NCI-H187 treated with DMSO at 0.1 percent for 48 hours (cell line): ENCODE data around the gene POLA2.

Experiments used
- DNase-seq: peaks from one replicate; lab custom pipeline; 2025; lab: John Stamatoyannopoulos, UW

The POLA2 gene

DNA sequence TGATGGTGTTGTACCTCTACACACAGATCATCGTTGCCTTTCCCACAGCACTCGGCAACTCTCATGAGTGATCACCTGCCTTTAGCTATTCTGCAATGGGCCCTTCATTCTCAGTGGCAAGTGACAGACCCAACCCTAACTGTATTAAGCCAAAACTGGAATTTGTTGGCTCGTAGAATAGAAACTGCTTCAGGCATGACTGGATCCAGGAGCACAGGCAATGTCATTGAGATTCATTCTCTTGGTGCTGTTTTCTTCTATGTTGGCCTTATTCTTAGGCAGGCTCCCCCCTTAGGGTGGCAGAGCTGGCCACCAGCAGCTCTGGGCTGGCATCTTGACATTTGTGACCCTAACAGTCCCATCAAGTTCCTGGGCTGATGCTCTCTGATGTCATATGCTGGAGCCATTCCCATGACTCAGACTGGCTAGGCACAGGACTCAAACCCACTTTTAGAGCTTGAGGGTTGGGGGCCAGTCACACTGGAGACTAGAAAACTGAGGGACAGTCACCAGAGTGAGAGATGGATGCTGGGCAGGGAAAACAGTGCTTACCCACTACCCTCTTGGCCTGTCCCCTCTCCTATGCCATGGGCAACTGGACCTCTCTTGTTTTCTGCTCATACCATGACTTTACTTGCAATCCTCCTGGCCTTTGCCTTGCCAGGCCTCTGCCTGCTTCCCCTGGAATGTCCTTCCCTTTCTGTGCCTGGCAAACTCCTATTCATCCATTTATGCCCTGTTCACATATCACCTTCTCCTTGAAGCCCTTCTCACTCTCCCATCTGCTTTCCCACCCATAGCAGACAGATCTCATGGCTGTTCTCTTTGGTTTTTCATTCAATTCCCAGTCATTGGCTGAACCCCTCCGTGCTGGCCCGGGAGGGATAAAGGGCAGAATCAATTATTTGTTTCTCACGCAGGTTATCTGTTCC lies 45.8 kb downstream of the POLA2 start:
- DNase-seq = no peak

DNA sequence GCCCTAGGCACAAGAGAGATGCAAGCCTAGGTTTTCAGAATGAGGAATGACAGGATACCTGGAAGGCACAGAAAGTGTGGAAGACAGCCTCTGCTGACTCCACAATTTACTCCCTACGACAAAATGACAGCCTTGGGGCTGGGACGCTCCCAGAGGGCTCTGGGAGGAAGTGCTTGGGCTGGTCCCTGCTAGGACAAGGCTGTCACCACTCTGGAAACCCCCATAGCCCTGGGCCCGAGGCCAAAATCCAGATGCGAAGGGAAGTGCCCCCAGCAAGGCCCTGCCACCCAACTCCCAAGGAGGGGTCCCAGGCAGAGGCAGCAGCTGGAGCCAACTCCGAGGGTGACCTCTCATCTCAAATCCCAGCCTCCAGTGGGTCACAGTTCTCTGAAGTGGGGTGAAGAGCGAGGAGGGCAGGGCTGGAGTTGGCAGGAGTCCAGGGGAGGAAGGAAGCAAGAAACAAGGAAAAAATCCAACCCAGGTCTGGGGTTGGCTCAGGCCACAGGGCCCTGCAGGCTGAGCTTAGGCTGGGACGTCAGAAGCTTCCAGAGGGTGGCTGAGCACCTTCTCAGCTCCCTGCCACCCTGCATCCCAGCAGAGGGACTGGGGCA lies 46.6 kb downstream of the POLA2 start:
- DNase-seq = no peak

DNA sequence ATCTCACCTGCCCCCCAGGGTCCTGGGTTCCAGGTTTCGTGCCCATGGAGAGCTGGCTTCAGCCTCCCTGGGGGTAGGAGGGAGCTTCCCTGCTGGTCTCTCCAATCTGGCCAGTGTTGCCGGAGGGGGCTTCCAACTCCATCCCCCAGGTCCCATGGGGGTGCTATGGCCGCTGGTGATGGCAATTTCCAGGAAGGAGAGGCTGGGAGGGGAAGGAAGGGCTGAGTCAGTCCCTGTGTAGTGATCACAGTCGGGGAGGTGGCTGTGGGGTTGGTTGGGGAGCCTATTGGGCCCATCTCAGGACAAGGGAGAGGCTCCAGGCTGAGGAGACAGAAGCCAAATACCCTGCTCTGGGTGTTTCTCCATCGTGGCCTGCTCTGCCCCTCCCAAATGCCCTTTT lies 47.2 kb downstream of the POLA2 start:
- DNase-seq = no peak

DNA sequence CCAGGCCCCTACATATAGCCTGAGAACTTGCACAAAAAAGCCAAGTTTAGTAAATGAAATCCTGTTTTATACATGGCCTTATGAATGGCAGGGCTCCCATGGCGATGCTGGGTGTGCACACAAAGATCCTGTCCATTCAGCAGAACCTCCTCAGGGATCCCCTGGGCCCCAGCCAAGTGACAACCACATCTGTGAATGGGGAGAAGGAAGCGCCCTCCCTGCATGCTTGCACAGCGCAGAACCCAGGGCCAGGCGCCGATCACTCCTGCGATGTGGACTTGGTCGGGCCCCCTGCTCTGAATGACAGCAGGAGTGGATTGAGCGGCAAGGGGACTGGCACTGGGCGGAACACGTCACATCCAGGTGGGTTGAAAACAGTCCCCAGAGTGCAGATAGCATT lies 48.5 kb downstream of the POLA2 start:
- no peak for DNase-seq

DNA sequence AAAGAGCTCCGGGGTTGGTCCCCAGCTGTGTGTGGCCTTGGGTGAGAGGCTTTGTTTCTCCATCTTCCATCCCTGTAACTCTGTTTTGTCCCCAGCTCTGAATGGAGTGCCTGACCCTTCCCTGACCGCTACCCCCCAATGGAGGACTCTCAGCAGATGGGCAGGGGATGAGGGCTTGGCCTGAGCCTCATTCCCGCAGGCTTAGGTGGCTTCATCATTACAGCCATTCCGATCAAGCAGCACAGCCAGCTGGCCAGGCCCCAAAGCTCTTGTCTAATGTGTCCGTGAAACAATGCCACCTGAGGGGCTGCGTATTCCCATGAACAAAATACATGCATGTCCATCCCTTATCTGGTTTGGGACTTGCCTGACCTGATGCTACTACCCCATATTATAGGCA lies 49.0 kb downstream of the POLA2 start:
- no peak for DNase-seq

DNA sequence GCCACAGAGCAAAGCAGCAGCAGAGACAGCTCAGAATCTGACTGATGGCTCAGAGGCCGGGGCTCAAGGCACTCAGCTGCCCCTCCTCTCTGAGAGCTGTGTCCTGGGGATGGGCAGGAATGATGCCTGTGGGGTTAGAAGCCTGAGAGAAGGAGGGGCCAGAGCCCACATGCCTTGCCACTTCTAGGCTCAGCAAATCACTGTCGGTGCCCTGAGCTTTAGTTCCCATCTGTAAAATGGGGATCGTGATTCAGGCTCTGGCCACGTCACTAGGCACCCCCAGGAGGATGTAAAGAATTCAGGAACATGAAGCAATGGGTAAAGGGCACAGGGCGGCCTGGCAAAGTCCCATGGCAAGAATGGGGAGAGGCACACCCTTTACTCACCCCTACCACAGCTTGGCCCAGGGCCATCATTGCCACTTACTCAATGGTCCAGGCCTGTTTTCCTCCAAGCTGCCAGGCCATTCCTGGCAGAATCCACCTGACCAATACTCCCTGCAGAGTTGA lies 49.5 kb downstream of the POLA2 start:
- DNase-seq = no peak

DNA sequence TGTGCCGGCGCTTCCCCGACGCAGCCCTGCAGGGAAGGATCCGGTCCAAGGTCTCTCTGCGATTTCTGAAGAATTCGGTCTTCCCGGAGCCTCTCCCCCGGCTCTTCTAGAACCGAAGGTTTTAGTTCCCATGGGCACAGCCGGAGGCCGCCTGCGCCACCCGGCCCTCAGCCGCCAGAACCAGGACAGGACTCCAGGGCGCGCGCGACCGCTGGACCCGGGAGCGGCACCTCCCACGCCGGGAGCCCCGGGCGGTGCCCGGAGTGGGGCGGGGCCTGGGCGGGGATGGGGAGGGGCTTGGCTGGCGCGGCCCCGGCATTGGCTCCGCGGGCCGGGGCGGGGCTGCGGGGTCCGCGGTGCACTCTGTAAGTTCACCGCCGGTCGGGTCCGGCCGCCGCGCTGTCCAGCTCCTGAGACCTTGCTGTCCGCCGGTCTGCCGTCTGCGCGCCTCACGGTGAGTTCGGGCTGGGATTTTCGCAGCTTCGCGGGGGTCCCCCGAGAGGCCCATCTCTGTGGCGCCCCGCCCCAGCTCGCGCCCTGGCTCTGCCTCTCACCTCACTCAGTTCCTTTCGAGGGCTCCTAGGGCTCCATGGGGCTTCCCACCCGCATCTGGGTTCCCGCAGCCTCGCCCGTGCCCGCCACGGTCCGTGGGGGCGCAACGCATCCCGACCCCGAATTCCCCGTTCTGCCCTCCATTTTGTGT lies 52.9 kb downstream of the POLA2 start, which contains the start of gene CDC42EP2:
CDC42EP2 (plus strand) TSS at position 366 of the 703 bp plus-strand sequence. CDS start 6,033 bp downstream, outside the sequence.
- no peak for DNase-seq

DNA sequence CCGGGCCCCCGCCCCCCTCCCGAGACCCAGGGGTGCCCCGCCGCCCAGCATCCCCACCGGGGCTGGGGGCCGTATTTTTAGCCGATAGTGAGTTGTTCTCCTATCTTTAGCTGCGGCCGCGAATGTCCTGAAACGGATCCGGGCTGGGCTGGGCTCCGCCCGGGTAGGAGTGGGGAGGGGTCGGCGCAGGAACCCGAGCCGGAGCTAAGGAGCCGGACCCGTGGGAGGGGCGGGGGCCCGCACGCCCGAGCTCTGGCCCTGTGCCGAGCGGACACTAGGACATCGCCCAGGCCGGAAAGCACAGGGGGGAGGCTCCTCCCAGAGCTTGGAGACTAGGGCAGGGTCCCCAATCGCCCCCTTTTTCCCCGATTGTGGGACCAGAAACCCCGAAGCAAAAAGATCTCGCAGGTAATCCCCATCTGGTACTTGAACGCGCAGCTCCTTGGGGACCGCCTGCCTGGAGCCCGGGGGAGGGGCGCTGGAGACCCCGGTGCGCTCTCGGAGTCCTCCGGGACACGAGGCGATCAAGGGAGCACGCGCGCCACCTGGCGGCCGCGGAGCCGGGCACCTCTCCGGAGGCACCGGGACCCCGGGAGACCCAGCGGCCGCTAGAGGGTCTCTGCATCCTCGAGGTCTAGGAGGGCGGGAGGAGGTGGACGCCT lies 53.6 kb downstream of the POLA2 start:
- DNase-seq = no peak

DNA sequence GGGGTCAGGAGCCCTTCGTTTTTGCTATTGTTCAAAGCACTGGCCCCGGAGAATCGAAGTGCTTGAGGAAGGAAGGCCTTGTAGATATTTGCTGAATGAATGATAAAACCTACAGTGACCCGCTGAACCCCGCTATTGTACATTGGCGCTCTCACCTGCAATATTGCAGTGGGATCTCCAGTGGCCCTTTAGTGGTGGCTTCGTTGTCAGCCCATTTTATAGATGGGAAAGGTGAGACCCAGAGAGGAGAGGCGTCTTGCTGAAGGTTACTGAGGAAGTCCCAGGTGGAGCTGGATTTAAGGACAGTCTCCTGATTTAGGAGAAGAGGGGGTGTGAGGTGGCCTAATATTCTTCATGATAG lies 54.1 kb downstream of the POLA2 start:
- no peak for DNase-seq

DNA sequence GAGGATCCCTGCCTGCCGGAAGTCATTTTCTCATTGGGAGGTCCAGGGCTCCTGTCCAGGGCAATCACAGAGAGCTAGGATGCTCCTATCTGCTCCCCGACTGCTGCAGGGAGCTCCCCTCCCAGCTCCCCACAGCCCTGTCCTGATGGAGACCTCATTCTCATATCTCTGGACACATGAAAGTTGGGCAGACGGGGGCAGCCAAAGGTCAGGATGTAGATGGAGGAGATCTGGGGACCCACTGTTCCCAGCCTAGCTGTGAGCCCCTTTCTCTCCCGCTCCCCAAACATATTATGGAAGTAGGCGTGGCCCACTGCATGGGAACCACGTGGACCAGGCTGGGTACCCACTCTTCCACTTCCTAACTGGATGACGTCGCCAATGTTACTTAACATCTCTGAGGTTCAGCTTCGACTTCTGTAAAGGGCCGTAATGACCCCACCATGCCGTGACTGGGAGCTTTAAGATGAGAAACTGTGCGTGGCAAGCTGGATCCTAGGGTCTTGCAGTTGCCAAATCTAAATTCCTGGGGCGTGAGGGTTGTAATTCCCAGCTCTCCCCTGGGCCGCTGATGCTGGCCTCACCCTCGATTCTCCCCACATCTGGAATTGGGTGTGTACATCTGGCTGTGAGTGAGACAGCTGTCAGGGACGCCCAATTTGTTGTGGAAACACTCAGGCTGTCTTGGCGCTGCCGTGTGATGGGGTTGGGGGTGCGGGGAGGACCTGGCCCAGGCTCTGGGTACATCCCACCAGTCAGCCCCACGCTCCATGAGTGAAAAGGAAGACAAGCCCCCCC lies 54.7 kb downstream of the POLA2 start:
- no peak for DNase-seq

DNA sequence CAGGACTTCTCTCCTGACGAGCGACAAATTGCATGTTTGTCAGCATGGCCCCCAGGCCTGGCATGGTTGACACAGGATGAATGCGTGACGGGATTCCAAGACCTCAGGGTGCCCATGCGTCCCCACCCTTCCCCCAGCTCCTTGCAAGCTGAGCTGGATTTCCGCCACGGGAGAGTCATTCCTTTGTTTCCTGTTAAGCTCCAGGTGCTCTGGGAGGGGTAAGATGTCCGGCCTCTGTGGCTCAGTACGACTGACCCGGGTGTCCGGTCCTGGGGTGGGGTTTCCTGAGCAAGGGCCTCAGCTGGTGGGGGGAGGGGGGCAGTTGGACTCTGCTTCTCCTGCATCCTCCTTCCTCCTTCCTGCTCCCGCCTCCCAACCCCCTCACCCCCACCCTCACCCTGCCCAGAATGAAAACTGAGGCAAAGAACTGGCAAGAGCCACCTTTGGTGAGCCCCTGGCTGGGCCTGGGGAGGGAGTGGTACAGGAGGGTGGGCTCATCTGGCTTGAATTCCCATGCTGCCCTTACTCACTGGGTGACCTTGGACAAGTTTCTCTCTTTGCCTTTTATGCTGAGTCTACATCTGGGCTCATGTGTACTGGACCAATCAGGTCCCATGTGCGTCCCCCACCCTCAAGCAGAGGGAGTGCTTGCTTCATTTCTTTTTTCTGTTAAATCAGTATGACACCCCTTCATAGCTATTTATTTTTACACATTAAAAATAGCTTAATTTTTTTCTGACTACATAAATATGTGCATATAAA lies 55.4 kb downstream of the POLA2 start:
- no peak for DNase-seq

DNA sequence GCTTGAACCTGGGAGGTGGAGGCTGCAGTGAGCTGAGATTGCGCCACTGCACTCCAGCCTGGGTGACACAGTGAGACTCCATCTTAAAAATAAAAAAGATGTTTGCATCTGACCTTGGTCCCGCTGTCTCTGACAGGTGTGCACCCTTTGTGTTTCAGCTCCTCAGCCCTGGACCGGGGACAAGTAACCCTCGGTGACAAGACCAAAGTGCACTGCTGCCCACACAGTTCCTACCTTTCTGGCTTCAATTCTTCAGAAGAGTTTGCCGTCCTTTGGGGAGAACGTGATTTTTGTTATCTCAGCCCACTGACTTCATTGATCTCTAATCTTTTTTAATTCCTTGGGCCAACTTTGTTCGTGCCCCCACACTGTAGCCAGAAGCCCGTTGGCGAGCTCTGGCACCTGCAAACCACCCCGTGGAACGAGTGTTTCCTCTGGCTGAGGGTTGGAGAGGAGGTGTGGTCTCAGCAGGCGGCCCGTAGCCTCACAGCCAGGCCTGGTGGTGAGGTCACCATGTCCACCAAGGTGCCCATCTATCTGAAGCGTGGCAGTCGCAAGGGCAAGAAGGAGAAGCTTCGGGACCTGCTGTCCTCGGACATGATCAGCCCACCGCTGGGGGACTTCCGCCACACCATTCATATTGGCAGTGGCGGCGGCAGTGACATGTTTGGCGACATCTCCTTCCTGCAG lies 58.8 kb downstream of the POLA2 start:
- no peak for DNase-seq

DNA sequence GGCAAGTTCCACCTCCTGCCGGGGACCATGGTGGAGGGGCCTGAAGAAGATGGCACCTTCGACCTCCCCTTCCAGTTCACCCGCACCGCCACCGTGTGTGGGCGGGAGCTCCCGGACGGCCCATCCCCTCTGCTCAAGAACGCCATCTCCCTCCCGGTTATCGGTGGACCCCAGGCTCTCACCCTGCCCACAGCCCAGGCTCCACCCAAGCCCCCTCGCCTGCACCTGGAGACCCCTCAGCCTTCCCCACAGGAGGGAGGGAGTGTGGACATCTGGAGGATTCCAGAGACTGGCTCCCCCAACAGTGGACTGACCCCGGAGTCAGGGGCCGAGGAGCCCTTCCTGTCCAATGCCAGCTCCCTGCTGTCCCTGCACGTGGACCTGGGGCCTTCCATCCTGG lies 59.3 kb downstream of the POLA2 start:
- DNase-seq = no peak

DNA sequence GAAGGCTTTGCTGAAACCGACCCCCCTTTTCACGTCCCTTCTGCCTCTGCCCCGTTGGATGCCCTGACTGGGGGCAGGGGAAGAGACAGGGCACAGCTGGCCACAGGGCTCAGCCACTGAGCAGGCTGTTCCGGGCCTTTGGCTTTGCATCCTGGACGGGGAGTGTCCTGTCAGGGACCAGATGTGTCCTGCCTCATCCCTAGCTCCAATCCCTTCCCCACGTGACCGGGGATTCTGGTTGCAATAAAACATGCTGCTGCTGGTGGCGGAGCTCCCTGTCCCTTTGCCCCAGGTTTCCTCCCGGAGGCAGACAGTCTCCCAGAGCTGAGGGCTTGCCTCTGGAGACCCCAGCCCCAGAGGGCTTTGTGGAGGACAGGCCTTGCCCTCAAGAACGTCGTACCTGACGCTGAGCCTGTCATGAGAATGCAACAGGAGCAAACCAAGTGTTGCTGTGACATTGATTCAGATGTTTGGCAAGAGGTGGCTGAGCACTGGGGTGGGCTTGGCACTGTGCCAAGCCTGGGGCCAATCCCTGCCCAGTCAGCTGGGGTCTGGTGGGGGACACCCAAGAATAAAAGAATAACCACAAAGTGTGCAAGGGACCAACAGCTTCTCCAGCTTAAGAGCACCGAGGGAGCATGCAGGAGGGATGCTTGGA lies 60.2 kb downstream of the POLA2 start:
- DNase-seq = no peak

DNA sequence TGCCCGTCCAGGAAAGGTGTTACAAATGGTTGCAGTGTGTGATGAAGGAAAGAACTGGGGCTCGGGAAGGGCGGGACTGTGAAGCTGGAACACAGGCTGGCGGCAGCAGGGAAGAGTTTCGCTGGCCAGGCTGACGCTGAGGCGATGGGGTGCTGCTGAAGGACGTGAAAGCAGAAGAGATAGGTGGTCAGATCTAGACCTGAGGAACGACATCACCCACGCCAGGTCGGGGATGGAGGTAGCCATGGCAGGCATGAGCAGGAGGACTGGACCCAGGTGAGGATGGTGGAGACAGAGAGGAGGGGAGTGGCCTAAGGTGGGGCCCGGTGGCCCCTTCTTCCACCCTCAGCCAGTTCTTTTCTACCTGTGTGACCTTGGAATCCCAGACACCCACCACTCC lies 62.1 kb downstream of the POLA2 start:
- DNase-seq = no peak

DNA sequence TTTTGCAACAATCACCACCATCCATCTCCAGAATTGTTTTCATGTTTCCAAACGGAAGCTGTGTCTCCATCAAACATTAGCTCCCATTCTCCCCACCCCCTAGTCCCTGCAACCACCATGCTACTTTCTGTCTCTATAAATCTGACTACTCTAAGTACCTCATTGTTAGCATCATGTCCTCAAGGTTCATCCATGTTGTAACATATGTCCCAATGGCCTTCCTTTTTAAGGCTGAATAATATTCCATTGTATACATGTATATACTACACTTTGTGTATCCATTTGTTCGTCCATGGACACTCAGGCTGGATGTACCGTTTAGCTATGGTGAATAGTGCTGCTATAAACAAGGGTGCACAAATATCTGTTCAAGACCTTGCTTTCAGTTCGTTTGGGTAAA lies 63.7 kb downstream of the POLA2 start:
- DNase-seq = no peak

DNA sequence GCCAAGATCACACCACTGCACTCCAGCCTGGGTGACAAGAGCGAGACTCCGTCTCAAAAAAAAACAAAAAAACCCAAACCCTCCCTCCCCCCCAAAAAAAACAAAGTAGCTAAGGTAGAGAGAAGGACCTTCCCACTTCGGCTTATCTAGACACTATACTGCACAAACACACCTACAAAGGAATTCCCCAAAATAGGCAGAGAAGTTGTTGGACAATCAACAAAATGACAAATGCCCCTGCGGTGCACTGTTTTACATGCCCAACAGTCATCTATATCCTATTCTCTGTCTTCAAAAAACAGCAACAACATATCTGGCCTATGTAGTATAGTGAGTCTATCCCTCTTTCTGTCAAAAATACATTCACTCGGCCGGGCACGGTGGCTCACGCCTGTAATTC lies 65.3 kb downstream of the POLA2 start:
- DNase-seq = no peak

DNA sequence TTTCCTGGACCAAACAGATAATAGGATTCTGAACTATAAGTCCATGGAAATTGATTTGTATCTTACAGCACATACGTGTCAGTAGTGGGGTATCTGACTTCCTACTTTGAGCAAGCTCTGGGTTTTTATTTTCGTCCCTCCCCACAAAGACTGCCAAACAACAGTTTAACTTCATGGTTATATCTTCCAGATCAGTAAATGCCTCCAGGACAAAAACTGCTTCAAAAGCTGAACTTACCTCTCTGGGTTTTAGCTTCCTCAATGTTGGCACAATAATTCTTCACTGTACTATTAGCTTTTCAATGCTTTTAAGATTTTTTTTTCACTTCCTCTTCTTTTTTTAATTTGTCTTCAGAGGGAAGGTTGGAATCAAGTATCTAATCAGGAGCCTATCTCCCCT lies 67.7 kb downstream of the POLA2 start:
- no peak for DNase-seq

DNA sequence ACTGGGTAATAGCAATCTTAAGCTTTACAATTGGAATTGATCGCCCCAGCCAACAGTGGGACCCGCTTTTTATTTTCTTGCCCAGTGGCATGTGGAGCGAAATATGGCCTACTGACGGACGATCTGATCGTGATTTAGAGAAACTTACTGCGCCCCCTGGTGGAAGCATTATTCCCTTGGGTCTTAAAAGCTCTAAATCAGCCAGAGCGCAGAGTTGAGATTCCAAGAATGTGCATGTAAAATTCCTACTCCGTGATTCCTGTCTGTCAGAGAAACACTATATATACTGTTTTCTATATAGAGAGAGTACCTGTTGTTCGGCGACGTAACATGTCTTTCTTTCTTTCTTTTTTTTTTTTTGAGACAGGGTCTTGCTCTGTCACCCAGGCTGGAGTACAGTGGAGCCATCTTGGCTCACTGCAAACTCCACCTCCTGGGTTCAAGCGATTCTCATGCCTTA lies 68.2 kb downstream of the POLA2 start:
- DNase-seq = peak; percentile 64
